Peyer's patch (tissue), 4 donors: ENCODE measurements around the gene HBA2.

ENCODE experiments used
- POLR2A ChIP-seq, 2 donors: fragments of 450-650 bp; IDR thresholded peaks; one replicate each; pipeline ENCODE4 v1.5.1; 2017; ENCODE audit warnings: antibody characterized with exemption in 2 of 2, mild to moderate bottlenecking in 2 of 2, moderate library complexity in 2 of 2
- TF ChIP-seq, protein P1 (sequence below), 6 experiments: fragments of 450-650 bp in 4 of 6; fragments of 200-600 bp in 2 of 6; sonication (generic) in 1 of 6; IDR thresholded peaks; one replicate each; pipeline ENCODE4 v1.5.1; 2017 to 2019; ENCODE audit warnings: antibody characterized with exemption in 6 of 6, mild to moderate bottlenecking in 3 of 6, moderate library complexity in 1 of 6

DNA sequence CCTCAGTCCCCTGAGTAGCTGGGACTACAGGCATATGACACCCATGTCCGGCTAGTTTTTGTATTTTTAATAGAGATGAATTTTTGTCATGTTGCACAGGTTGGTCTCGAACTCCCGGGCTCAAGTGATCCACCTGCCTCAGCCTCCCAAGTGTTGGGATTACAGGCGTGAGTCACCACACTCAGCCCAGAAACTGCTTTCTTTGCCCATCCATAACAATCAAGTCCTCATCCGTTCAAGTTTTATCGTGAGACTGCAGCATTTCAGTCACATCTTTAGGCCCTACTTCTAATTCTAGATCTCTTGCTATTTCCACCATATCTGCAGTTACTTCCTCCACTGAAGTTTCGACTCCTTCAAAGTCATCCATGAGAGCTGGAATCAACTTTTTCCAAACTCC lies 40.6 kb upstream of the HBA2 start:
- TF ChIP-seq, protein P1, sequence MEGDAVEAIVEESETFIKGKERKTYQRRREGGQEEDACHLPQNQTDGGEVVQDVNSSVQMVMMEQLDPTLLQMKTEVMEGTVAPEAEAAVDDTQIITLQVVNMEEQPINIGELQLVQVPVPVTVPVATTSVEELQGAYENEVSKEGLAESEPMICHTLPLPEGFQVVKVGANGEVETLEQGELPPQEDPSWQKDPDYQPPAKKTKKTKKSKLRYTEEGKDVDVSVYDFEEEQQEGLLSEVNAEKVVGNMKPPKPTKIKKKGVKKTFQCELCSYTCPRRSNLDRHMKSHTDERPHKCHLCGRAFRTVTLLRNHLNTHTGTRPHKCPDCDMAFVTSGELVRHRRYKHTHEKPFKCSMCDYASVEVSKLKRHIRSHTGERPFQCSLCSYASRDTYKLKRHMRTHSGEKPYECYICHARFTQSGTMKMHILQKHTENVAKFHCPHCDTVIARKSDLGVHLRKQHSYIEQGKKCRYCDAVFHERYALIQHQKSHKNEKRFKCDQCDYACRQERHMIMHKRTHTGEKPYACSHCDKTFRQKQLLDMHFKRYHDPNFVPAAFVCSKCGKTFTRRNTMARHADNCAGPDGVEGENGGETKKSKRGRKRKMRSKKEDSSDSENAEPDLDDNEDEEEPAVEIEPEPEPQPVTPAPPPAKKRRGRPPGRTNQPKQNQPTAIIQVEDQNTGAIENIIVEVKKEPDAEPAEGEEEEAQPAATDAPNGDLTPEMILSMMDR (IDR thresholded peaks at IDR 0.05), result no peak
- no peak for TF ChIP-seq POLR2A (IDR thresholded peaks at IDR 0.05)
